Brain microvascular endothelial cell (primary cell): ENCODE measurements around the gene USP1.

Experiments used
- DNase-seq: peaks from one replicate; pipeline ENCODE4 v3.0.0-alpha.2; 2020
- H3K27ac ChIP-seq: fragments of 250-450 bp; sonication (Bioruptor Pico); 2 replicates; pipeline ENCODE4 v1.5.1; 2020; ENCODE audit warnings: mild to moderate bottlenecking, moderate library complexity
- H3K27me3 ChIP-seq: fragments of 250-450 bp; sonication (Bioruptor Pico); replicated peaks from 2 replicates; pipeline ENCODE4 v1.5.1; 2020; ENCODE audit warnings: mild to moderate bottlenecking
- H3K36me3 ChIP-seq: fragments of 250-450 bp; sonication (Bioruptor Pico); replicated peaks from 2 replicates; pipeline ENCODE4 v1.5.1; 2020; ENCODE audit warnings: mild to moderate bottlenecking
- H3K4me3 ChIP-seq: 2 replicates; pipeline ENCODE4 v1.5.1; 2011; ENCODE audit warnings: low read depth, mild to moderate bottlenecking, control low read depth, low read length, moderate library complexity
- CTCF ChIP-seq: IDR thresholded peaks from 2 replicates; pipeline ENCODE4 v1.5.1; 2011; ENCODE audit warnings: low read depth, mild to moderate bottlenecking, moderate library complexity, low read length, control low read depth, inconsistent platforms; ENCODE audit errors: missing control alignments
- in situ Hi-C: cut with HindIII; loops from 2 replicates; pipeline ENCODE4 v1.10.0; 2017; ENCODE audit warnings: low sequenced_read_pairs, low pct_ligation_motif_present

USP1 gene

GRCh38 chr1:62429581-62429980 is 7.3 kb upstream of the USP1 start:
- Histone ChIP-seq H3K27me3 (no peaks in the 10 kb centered on the region), H3K27ac (no peak overlapping the region), H3K4me3 (no peak overlapping the region), H3K36me3 (no peaks in the 10 kb centered on the region)
- no peak for TF ChIP-seq CTCF
- DNase-seq = no peak
- in situ Hi-C loops = no loop called here

- no peak for DNase-seq
- in situ Hi-C loops = no loop called here
These were observed 2.8 kb upstream of the USP1 start for GRCh38 chr1:62433861-62434617.

GRCh38 chr1:62434618-62435001 is 2.2 kb upstream of the USP1 start:
- H3K27me3 ChIP-seq = no peaks in the 10 kb centered on the region
- TF ChIP-seq CTCF = no peak
- no peak for DNase-seq
- in situ Hi-C loops = no loop called here
- no peak overlapping the region for H3K27ac ChIP-seq
- no peaks in the 10 kb centered on the region for H3K36me3 ChIP-seq
- no peak overlapping the region for H3K4me3 ChIP-seq

More at GRCh38 chr1:62433861-62434617, 2.8 kb upstream of the USP1 start:
- Histone ChIP-seq H3K4me3 (no peak overlapping the region), H3K36me3 (no peaks in the 10 kb centered on the region), H3K27ac (no peak overlapping the region), H3K27me3 (no peaks in the 10 kb centered on the region)
- peak; percentile 21 for TF ChIP-seq CTCF

- H3K4me3 ChIP-seq = peak overlapping the region; percentile 90
- TF ChIP-seq CTCF = no peak
- in situ Hi-C loops = no loop called here
- peak overlapping the region; percentile 99 for H3K27ac ChIP-seq
- H3K36me3 ChIP-seq = no peaks in the 10 kb centered on the region
- H3K27me3 ChIP-seq = no peaks in the 10 kb centered on the region
- no peak for DNase-seq
These were observed 1.4 kb upstream of the USP1 start for GRCh38 chr1:62435231-62436038.

- H3K4me3 ChIP-seq = peak overlapping the region; percentile 90
- no peaks in the 10 kb centered on the region for H3K27me3 ChIP-seq
- DNase-seq = no peak
- in situ Hi-C loops = no loop called here
- H3K27ac ChIP-seq = peak overlapping the region; percentile 99
- TF ChIP-seq CTCF = no peak
- no peaks in the 10 kb centered on the region for H3K36me3 ChIP-seq
These were observed 797 bp upstream of the USP1 start for GRCh38 chr1:62436039-62436465.
